HCEC 1CT (cell line): ENCODE results near the gene RXRG.
A peak's percentile ranks its signal among the peaks of the same experiment; 100 is the strongest.

ENCODE experiments used
- DNase-seq: peaks from one replicate; pipeline ENCODE4 v3.0.0-alpha.2; 2017

Gene RXRG

DNA sequence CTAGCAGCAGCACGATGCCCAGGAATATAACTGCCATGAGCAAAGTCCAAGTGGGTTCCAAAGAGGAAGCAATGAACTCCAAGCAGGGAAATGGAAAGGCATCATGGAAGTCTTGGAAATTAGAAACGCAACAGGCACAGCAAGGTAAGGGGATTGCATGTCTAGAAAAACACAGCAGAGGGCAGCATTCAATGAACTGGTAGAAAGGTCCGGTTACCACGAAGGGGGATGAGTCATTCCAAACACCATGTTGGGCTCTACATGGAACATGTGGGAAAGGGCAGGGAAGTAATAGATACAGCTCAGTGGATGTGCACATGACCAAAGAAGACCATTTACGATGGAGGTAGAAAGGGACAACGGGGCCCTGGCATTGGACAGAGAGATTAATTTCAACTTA is 36.4 kb downstream of the RXRG start:
- DNase-seq = peak; percentile 51

DNA sequence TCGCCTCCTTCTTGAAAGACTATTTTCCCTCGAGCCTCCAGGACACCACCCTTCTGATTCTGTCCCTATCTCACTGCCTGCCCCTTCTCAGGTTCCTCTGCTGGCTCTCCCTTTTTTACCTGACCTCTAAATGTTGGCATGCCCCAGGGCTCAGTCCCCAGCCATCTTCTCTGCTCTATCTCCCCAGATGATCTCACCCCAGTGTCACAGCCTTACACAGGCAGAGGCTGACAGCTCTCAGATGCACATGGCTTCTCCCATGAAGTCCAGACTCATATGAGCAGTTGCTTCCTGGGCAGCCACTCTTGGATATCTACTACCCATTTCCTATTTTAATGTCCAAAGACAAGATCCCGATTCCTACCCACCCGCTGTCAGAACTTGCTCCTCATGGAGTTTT is 37.5 kb downstream of the RXRG start:
- DNase-seq = no peak

DNA sequence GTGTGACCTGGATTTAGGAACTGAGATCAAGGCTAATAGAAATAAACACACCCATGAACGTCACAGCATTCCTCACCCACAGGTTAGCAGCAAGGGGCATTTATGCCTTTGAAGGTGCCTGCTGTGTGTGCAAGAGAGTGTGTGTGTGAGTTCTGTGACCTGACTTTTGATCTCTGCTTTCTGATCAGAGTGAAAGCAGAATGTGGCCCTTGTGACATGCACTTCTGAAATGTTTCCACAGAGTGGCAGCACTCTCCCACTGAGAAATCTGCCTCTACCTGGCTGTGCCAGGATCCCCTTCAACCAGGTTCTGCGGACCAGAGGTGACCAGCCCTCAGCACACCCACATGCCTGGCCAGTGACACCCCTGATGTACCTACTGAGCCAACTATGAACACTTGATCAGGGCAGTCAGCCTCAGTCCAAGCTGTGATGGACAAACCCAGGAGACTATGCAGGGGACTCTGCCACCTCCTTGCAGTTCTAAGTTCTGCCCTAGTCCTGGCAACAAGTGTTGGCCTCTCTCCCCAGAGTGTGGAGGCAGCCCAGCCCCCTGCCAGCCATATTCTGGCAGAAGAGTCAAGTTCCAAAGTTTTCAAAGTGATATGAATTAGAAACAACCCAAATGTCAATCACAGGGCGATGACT is 41.0 kb downstream of the RXRG start:
- DNase-seq = no peak

DNA sequence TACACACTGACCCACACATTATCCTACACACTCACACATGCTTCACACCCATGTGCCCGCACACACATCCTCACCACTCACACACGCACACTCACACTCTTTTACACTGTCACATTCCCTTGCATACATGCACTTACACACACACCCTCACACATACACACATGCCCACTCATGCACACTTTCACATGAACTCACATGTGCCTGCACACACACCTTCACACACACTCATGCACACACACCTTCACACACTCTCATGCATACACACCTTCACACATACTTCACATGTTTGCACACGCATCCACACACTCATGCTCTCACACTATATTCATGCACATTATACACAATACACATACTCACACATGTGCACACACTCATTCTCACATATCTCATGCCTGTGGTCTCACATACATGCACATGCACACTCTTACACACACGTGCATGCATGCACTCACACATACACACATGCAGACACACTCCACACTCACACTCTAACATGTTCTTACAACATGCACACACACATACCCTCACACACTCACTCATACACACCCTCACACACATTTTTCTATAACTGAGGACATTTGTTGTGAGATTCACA is 42.3 kb downstream of the RXRG start:
- DNase-seq = no peak

DNA sequence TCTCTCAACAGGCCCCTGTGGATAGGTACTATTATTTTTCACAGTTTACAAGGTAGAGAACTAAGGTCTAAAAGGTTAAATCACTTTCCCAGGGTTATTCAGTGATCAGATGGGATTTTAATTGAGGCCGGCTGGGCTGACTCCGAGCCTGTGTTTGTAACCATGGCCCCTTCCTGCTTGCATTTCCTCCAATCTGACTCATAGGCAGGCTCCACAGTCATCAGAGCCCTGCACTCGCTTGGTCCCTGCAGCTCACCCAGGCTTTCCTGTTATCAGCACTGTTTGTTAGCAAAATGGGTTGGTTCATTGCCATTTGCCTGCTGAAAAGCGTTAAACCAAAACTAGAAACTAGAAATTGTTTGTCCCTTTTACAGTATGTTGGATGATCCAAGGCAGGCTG is 47.0 kb downstream of the RXRG start:
- peak; percentile 41 for DNase-seq

DNA sequence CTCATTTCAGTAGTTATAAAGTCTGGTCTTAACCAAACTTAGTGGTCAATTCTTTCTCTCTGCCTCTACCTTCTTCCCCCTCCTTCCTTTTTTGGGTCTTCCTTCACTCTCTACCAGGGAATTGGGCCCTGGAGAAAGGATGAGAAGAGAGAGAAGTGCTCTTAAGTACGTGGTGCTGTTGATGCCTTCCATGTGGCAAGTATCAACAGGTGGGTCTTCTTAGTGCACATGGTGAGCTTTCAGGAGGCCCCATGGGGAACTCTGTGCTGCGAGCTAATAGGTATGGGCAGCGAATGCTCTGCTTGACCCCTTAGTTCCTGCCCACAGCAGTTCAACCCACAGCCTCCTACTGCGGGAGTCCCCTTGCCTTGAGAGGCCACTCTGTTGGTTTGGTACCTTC is 49.0 kb downstream of the RXRG start:
- DNase-seq = no peak

DNA sequence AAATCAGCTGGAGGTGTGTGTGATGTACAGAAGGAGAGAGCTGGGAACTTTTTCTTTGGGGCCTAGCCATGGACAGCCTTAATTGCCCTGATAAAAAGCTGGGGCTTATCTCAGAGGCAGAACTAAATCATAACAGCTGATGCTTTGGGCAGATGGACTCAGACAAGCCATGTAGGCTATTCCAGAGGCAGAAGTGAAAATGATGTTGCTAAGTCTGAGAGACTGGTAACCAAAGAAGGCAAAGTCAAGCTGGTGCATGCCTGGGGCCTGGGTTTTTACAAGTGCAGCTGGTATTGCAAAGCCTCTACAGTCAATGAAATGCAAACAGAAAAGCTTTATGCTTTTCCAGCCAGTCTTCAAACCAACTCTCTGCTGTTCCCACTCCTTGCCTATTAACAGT is 49.4 kb downstream of the RXRG start:
- no peak for DNase-seq

DNA sequence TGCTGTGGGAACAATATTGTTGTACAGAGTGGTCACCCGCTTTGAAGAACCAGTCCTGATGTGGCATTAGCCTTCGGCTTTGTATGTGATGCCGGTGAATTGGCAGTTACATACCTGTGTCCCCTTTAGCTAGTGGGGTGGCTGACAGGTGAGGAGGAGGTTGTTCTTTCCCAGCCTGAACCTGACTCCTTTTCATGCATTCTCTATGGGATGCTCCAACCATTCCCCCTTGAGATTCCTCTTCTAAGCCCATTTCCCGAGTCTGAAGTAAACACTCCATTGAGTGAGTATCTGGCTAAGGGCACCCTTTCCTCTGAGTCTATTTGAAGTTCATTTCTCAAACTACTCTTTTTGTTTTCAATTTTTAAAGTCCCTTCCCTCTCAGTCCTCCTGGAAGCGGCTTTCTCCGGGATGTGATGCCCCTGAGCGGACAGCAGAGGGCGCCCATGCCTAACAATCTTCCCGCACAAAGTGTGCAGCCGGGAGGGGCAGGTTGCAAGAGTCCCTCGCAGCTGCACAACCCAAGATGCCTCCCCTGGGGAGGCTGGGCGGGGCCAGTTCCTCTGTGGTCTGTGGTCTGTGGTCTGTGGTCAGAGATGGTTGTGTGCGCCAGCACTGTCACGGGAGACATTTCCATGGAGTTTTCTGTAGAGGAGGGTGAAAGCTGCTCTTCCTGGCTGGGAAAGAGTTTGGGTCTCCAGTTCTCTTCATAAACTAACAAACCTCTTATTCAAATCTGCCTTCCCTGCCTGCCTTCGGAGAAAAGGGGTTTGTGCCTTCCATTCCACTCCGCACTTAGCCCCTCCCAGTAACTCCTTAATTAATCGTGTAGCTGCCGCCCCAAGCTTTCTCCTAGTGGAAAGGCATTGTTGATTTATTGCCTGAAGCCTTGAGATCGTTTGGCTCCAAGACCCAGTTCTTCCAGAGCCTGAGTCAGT is 52.0 kb downstream of the RXRG start:
- peak; percentile 68 for DNase-seq

DNA sequence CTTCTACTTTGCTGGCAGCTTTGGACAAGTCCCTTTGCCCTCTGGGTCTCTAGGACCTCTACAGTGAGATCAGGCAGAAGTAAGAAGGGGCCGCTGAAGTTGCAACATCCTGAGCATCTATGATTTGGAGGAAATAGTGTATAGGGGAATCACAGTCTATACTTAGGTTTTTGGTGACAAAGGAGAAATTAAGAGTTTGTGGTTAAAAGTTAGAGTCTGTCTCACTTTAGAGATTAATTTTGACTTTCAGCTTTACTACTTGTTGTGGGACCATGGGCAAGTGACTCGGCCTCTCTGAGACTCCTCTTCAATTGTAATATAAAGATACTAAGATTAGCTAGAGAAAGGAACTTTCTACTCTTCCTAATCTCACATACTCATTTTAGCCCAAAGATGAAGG is 55.3 kb downstream of the RXRG start:
- DNase-seq = no peak

DNA sequence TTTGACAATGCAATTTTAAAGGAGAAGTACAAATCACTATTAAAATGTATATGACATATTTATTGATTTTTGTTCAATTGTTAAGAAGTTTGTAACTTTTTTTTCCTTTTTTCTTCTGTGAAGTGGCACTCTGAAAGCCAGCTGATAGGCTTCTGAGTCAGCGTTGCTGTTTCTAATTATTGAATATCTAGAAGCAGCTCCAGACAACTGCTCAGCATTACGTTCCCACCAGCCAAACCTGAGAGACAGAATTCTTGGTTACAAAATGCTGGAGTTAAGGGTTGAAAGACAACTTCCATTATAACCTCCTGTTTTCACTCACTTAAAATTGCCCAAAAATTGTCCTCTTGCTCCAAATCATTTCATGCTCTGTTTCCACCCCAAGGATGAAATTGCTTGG is 57.0 kb downstream of the RXRG start:
- no peak for DNase-seq

DNA sequence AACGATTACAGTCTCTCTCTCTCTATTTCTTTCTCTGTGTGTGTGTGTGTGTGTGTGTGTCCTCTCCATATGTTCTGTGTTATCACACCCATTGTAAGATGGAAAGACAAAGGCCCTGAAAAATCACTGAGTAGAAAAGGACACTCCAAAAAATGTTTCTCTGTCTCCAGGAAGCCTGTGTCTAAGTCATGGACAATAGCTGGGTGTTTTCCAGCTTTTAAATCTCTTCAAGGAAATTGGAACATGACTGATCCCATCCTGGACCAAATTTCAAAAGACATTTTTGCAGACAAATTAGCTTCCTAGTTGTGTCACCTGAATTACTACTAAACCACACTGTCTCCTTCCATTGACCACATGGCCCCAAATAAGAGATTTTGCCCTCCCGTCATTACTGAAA is 57.4 kb downstream of the RXRG start:
- no peak for DNase-seq

DNA sequence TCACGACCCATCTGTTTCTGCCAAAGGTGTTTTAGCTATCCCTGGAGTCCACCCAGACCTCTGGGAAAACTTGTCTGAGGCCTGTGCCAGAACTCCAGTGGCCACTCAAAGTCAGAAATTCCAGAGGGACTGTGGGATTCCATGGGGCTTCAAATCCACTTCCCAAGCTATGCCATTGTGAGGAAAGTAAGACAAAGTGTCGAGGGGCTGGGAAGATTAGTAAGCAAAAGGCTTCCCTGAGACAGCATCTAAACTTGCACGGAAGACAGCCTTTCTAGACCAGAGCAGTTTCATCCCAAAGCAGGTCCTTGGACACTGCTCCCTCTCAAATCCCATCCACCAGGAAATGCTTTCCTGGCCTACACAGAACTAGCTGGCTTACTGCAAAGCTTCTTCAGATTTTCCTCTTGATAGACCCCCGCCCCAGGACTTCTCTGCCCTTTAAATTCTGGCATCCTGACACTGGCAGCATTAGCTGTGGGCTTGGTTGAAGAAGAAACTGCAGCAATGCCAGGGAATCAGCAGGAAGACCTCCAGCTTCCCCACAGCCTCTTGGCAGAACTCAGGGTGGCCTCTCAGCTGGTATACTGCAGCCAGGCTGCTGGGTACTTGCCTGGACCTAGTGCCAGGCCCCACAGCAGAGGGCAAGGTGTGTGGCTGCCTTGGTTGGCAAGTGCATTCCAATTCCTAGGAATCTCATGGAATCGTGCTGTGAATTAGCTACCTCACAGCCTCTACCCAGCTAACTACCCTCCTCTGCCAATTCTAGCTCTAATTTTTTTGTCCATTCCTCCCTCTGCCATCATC is 61.1 kb downstream of the RXRG start:
- DNase-seq = no peak

DNA sequence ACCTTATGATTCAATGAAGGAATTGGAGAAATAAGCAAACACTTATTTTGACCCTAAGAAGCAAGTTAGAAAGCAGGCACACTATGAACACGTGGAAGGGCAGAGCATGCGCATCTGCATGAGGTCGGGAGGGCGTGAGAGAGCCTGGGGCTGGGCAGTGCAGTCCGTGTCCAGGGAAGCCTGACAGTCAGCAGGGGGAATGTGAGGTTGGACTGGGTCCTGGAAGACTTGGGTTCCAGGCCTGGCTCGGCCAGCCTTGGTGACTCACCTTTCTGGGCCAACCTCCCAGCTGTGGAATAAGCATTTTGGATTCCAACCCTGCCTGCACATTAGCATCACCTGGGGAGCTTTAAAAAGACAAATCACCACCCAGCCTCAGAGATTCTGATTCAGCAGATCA is 61.9 kb downstream of the RXRG start:
- peak; percentile 33 for DNase-seq

DNA sequence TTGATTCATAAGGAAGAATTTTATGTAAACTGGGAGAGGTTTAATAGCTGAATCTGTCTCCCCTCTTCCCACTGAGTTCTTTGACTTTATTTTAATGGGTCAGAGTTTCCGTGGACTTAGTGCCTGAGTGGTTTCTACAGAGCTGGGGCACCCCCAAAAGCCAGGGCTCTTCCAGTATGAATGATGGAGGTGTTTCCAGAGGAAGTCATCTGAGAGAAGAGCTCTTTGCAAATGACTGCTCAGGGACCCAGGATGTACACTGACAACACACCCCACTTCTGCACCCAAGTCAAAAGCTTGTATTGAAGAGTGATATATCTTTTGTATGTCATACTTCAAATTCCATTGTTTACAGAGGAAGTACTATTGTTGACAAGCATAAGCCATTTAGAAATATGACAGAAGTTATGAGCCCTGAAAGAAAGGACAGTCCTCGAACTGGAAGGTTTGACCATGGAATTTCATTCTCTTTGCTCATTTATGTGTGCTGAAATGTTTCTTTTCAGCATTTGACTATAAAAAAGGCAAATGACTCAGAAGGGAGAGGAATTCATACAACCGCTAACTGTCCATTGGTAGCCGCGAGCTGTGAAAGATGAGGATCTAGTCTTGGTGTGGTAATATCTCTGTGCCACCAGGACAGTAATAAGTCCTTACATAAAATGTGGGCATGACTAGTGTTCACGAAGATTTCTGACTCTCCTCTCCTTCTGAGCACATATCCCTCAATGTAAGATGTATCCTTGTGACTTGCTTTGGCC is 63.0 kb downstream of the RXRG start:
- DNase-seq = no peak

DNA sequence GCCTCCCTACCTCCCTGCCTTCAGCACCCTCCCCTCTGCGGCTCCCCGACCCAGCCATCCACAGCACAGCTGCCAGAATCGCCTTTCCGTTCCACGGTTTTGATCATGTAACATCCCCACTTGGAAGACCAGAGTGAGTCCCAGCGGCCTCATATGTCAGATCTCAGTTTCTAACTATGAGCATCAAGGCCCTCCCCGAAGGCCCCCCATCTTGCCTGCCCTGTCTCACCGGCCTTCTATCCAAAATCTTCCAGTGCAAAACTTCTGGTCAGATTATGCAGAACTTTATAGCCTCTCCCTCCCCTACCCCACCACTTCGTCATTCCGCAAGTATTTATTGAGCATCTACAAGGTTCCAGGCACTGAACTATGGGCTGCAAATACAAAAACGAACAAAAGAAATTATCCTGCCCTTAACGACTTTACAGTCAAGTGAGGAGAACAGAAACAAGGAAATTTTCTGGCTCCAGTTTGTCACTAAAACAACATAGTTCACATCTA is 68.1 kb downstream of the RXRG start:
- no peak for DNase-seq

DNA sequence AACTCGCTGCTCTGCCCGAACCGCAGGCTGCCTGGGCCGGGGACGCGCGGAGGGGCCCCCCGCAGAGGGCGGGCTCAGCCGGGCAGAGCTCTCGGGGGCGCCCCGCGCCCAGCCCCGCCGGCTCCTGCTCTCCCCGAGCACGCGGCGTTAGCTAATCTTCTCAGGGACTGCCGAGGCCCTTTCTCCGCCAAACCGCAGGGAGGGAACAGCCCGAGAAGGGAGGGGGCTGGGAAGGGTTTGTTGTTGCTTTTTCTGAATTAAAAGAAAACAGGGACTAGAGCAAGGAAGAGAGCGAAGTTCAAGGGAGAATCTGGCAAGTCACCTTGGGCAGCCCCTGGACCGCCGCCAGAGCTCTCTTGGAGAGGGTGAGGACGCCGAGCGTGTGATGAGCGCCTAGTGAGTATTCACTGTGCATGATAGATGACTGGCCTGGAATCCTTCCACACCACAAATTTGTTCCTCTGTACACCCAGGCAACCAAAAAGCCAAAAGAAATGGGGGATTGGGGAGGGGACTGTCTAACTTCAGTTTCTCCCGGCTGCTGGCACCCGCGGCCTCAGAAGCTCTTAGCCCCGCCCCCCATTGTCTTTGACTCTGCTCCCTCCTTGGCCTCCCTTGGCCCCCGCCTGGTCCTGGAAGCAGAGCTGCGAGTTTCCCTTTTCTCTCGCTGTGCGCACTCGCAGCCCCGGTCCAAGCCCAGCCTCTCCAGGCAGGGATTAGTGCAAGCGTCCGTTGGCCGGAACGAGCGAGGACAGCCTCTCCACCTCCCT is 68.7 kb downstream of the RXRG start:
- peak; percentile 79 for DNase-seq

DNA sequence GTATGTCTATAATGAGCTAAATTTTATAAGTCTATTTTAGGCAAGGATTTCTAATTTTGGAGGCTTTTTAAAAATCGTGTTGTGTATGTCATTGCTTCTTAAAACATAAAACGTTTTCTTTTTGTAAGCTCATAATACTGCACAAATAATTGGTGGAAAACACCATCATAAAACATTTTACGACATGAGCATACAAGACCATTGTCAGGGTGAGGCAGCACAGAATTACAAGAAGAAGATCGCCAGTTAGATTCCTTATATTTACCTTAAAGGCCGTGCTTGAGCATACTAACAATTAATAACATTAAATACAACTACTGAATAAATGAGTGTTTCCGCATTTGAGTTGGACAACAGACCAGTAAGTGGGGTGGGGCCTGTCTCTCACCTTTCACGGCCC is 69.3 kb downstream of the RXRG start:
- no peak for DNase-seq

DNA sequence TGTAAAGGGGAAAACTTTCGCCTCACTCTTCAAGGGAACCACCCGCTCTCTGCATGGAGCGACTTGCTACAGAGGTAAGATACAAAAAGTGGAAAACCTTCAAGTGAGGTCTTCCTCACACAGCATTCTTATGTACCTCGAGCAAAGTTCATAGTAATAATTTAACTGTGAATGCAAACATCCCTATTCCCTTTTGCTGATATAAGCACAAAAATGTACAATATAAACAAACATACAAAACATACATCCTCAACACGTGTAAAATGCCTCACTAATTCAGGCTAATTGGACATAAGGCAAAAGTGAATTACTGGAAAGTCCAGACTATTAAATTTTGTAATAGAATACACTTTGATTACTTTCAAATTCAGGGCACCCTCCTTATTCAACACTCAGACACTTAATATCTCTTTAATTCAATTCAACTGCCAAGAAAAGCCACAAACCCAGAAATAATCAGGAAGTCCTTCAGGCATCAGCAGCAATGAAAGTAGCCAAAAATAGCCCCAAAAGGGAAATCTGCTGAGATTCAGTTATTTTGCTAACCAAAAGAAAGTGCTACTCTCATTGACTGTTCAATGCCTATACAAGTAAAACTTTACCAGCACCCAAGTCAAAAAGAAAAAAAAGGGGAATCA is 73.2 kb downstream of the RXRG start:
- no peak for DNase-seq

DNA sequence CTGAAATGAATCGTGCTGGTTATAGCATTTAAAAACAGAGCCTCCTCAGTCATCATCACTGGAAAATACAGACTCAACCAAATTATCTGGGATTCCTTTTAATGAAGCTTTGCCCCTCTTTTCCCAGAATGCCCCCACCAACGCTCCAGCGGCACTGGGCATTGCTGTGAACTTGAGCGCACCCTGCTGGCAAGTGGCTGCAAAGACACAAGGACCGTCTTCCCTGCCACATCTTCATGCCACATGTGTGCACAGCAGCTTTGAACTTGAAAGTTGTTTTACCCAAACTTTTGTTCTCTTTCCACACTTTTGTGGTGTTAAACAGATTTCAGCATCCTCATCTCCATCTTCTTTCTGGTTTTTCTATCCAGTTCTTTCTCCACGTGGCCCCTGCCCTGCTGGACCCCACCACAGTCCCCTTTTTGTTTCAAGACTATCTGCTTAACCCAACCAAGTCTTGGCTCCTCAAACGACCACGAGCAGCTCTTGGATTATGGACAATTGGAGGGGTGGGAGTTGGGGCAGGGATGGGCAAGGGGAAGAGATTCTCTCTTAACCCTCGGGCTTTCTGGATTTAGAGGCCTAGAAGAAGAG is 75.6 kb downstream of the RXRG start:
- DNase-seq = peak; percentile 28

DNA sequence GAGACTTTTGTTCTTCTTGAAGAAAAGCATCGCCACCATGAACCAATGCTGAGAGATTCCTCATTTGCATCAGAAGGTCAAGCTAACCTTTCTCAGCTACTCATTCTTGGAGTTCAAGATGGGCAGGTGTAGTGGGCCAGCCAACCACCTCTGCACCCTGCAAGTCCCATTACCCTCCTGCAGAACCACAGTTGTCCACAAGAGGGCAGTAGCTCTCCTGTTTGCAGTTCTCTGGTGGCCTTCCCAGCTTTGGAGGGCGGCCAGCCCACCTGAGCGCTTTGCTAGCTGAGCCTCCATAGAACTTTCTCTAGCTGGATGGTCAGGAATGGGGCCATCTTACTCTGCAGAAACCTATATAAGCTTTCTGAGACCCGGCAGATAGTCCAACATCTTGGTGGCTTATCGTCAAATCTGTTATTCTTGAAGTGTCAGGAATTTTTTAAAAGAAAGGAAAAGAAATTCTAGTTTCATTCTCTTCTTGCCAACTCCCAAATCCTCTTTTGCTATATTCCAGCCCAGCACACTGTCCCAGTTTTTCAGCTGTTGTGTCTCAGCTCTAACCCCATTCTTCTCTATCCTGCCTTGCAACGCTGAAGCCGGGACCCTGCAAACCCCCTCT is 77.4 kb downstream of the RXRG start:
- peak; percentile 12 for DNase-seq
